Femur (tissue), 1 donor: ENCODE measurements around the gene YY1AP1.
"Not testable (repeated sequence)": the region's sequence is repeated elsewhere in the genome, so short reads cannot be mapped to it uniquely, and the experiment has no call there.

ENCODE experiments used
- DNase-seq: peaks from one replicate; pipeline ENCODE4 v3.0.0-alpha.2; 2017

Gene YY1AP1, protein sequence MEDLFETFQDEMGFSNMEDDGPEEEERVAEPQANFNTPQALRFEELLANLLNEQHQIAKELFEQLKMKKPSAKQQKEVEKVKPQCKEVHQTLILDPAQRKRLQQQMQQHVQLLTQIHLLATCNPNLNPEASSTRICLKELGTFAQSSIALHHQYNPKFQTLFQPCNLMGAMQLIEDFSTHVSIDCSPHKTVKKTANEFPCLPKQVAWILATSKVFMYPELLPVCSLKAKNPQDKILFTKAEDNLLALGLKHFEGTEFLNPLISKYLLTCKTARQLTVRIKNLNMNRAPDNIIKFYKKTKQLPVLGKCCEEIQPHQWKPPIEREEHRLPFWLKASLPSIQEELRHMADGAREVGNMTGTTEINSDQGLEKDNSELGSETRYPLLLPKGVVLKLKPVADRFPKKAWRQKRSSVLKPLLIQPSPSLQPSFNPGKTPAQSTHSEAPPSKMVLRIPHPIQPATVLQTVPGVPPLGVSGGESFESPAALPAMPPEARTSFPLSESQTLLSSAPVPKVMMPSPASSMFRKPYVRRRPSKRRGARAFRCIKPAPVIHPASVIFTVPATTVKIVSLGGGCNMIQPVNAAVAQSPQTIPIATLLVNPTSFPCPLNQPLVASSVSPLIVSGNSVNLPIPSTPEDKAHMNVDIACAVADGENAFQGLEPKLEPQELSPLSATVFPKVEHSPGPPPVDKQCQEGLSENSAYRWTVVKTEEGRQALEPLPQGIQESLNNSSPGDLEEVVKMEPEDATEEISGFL

GRCh38 chr1:155688324-155689080 lies at the start of gene YY1AP1:
Gene YY1AP1 (minus strand): TSS chr1:155688774. CDS start chr1:155680436, 8,338 bp downstream.
- peak; percentile 95 for DNase-seq

DNA sequence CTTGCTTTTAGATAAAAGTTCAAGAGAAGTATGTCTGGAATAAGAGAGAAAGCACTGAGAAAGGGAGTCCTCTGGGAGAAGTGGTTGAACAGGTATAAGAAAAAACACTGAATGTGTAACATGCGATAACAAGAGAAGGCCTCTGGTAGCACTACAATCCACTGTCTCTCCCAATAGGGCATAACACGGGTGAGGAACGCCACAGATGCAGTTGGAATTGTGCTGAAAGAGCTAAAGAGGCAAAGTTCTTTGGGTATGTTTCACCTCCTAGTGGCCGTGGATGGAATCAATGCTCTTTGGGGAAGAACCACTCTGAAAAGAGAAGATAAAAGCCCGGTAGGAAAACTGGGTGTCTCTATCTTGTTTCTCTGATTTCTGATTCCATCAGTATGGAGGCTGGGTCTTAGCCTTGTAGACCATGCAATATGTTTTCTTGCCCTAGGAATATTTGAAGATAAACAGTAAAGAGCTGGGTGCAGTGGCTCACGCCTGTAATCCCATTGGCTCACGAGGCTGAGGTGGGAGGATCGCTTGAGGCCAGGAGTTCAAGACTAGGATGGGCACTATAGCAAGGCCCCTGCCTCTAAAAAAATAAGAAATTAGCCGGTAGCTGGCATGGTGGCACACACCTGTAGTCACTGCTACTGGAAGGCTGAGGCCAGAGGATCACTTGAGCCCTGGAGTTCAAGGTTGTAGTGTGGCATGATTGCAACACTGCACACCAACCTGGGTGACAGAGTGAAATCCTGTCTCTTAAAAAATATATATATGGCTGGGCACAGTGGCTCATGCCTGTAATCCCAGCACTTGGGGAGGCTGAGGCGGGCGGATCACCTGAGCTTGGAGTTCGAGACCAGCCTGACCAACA lies 40.7 kb upstream of the YY1AP1 start:
- peak; percentile 49 for DNase-seq

DNA sequence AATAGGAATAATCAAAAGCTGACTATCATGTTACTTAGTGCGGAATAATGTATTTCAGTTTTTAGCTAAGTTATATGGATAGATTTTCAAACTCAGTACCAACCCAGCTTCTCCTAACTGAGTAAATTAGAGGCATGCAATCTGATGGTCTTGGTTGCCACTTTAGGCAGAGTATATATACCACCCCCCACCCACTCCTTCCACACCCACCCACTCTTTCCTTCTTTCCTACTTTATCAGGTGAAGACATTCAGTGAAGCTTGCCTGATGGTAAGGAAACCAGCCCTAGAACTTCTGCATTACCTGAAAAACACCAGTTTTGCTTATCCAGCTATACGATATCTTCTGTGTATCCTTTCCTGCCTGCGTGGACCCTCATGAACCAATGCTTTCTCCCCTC lies 36.6 kb upstream of the YY1AP1 start:
- no peak for DNase-seq

GRCh38 chr1:155719703-155720102 lies 31.1 kb upstream of the YY1AP1 start:
- no peak for DNase-seq

DNA sequence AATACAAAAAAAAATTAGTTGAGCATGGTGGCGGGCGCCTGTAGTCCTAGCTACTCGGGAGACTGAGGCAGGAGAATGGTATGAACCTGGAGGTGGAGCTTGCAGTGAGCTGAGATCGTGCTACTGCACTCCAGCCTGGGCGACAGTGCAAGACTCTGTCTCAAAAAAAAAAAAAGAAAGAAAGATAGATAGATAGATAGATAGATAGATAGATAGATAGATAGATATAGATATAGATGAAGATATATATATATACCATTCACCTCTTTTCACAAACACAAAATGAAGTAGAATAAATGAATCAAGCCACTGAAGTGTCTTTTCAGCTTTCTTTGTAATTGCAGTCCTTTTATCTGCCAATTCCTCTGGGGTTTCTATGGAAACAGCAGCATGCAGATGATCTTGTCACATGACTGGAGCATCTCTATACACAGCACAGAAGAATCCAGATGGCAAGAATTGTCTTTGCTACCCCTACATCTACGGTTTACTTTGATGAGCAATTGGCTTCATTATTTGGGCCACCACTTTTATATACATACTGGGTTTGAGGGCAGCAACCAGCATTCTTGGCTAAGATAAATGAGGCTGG lies 30.0 kb upstream of the YY1AP1 start:
- not testable (repeated sequence) for DNase-seq

DNA sequence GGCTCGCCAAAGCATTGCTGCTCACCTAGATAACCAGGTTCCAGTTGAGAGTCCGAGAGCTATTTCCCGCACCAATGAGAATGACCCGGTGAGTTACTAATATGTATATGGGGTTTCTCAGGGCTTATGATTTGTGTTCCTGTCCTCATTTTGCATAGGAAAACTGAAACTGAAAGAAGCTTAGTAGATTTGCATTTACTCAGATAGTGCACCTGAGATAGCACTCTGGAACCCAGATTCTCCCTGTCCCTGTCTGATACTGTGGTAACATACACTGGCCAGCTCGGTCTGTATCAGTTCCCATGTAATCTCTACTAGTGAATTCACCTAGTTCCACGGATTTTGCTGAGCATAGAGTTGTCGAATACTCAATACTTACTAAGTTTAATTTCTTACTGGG lies 28.5 kb upstream of the YY1AP1 start:
- DNase-seq, result no peak

DNA sequence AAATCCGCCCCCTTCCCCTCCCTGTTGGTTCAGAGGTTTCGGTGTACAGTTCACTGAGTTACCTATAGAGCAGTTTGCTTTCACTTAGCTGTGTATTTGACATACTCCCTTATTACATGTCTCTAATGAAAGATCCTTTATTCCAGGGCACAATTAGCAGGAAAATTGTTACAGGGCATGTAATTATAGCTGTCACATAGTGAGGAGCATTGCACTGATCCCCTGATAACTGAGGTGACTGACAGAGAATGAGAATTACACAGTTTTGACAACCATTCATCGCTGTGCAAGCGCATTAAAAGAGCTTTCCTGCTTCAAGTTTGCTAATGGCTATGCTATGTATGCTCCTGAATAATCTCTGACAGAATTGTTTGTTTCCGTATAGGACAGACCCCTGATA lies 27.2 kb upstream of the YY1AP1 start:
- no peak for DNase-seq

- DNase-seq, result not testable (repeated sequence)
Observed at GRCh38 chr1:155715056-155715455, 26.5 kb upstream of the YY1AP1 start.

DNA sequence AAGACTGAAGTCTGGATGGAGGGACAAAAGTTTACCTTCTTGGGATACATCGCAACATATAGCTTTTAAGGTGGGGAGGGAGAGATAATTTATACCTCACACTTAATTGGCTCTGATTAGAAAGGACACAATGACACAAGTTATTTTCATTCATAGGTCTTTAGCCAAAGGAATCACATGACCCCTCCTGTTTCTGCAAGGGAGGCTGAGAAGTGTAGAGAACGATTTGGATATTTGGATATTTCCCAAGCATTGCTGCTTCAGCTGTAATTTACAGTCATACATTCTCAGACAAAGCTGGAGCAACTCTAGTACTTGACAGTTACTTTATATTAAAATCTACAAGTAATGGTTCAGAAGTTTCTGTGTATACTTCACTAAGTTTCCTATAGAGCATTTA lies 24.5 kb upstream of the YY1AP1 start:
- DNase-seq, result no peak

DNA sequence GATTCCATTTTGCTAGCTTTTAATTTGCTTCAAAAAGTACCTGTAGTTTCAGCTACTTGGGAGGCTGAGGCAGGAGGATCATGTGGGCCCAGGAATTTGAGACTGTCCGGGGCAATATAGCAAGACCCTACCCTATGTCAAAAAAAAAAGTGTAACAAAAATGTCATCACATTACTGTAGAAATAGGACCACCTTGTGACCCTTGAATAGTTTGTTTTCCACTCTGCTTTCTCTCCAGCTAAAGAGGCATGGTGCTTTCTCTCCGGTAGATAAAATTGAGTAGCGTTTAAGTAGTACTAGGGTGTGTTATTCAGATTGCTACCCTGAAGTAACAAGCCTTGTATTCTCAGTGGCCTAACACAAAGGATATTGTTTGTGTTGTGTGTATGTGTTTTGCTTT lies 24.1 kb upstream of the YY1AP1 start:
- DNase-seq, result not testable (repeated sequence)

GRCh38 chr1:155711457-155711856 lies 22.9 kb upstream of the YY1AP1 start:
- not testable (repeated sequence) for DNase-seq

- DNase-seq, result no peak
Observed at GRCh38 chr1:155709391-155709790, 20.8 kb upstream of the YY1AP1 start.

- no peak for DNase-seq
Observed at GRCh38 chr1:155706139-155706538, 17.6 kb upstream of the YY1AP1 start.

- DNase-seq, result not testable (repeated sequence)
Observed at GRCh38 chr1:155704414-155704813, 15.8 kb upstream of the YY1AP1 start.

- DNase-seq, result no peak
Observed at GRCh38 chr1:155703216-155703615, 14.6 kb upstream of the YY1AP1 start.

DNA sequence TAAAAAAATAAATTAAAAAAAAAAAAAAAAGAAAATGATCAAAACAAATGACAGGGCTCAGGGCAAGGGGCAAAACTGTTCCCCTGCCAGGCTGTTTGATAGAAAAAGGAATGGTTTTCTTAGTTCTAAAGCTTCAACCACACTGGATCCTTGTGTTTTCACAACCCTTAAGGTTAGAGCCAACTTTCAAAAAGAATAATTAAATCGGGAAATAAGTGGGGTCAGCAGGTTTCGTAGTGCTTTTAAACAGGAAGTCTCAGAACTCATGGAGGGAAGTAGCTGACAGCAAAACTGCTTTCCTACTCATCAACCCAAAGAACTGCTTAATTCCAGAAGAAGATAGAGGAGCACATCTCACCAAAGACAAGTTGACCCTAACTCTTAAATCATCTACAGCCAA lies 13.1 kb upstream of the YY1AP1 start:
- not testable (repeated sequence) for DNase-seq

DNA sequence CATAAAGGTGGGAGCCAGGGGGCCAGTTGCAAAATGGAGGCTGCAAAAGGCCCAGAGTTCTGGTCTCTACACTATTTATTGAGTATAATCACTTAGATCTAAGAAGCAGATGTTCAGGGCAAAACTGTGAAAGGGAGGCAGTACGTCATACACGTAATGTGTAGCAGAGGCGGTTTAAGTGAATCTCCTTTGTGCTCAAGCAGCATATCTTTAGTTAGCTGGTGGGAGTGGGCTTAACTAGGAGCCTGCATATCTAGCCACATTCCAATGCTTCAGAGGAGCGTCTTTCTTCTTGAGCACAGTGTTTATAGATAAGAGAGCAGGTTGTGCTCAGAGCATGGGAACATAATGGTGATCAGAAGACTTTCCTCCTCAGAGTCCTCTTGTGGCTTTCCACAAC lies 10.5 kb upstream of the YY1AP1 start:
- DNase-seq, result not testable (repeated sequence)

DNA sequence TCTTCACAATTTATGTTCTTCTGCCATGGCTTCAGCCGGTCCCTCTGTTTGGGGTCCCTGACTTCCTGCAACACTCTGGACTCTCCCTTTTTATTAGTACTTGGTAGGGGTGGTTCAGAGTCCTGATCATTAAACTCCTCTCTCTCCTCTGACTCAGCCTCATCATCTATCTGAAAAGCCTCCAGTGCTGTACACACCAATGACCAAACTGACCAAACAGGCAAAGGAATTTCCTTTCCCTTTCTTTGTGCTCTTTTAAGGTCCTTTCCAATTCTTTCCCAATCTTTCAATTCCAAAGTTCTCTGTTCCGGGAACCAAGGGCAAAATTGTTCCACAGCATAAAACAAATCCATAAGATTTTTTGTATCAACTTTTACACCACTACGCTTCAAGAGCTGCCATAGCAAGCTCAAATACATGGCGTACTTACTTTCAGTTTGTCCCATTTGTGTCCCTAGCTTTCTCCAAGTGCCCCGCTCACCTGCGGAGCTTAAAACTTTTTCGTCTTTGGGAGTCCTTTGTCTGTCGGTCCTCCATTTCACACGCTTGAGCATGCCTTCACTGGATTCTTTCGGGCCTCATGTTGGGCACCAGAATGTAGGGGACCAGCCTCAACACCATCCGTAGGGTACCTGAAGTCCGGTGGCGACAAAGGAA lies 9.9 kb upstream of the YY1AP1 start:
- DNase-seq, result no peak

- DNase-seq, result not testable (repeated sequence)
Observed at GRCh38 chr1:155697616-155698015, 9.0 kb upstream of the YY1AP1 start.

DNA sequence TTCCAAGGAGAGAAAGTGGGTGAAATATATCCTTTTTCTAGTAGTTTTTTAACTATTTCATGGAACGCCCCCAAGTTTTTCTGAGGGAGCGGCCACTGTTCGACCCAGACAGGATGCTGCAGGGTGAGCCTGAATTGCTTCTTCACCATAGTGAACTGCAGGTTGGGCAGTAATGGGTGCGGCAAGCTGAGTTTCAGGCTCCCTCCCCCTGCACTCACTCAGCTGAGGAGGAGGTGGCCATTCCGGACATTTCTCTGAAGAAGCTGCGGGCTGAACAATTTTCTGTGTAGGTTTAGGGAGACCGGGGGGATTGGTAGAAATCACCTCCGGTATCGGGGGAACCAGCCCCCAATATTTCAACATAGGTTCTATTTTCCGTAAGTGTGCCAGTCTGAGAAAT lies 8.5 kb upstream of the YY1AP1 start:
- no peak for DNase-seq

DNA sequence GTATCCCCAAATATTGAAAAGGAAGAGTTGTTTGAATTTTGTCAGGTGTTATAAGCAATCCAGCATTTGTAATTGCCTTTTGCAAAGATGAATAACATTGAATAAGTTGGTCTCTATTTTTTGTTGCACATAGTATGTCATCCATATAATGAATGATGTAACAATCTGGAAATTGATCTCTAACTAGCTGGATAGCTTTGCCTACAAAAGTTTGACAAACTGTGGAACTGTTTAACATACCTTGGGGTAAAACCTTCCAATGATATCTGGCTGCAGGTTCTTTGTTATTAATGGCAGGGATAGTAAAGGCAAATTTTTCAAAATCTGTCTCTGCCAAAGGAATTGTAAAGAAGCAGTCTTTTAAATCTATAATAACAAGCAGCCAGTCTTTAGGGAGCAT lies 8.0 kb upstream of the YY1AP1 start:
- DNase-seq, result no peak
